Measurements from ENCODE around the gene XCL1. TPM values are rescaled to one million over a fixed set of nuclear protein-coding genes. Genes with fewer than 3 reads are reported as not detected.

Gene XCL1
- total RNA-seq, 3 donors from 2014 or later, result 0.33 TPM; not detected in 2

DNA sequence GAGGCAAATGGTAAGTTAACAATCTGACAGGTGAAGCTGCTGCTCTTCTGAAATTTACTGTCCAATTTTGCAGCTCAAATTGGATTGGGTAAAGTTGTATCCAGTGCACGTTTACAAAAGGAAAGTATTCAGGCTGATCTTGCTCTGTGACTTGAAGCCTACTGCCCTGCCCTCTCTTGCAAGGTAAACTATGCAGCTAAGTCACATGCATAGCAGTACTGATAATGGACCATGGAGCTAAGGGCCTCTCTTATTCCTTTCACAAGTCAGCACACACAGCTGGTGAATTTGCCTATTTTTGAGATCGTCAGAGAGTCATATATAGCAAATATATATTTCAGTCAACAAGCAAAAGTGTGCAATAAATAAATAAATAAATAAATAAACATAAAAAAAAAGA, 23.2 kb downstream of the XCL1 start:
- no peak for DNase-seq (ENCODE audit: low spot score in 2 of 2)
- Histone ChIP-seq H3K27me3 (no peaks in the 10 kb centered on the region), H3K4me1 (no peaks in the 10 kb centered on the region), H3K9me3 (no peaks in the 10 kb centered on the region), H3K36me3 (no peaks in the 10 kb centered on the region), H3K4me3 (no peak overlapping the region), H3K27ac (no peak overlapping the region)
- intact Hi-C loops (cut with DNase I; ENCODE audit: low total_unique reads), result no loop called here
- no peak for TF ChIP-seq POLR2A (IDR thresholded peaks at IDR 0.05)

DNA sequence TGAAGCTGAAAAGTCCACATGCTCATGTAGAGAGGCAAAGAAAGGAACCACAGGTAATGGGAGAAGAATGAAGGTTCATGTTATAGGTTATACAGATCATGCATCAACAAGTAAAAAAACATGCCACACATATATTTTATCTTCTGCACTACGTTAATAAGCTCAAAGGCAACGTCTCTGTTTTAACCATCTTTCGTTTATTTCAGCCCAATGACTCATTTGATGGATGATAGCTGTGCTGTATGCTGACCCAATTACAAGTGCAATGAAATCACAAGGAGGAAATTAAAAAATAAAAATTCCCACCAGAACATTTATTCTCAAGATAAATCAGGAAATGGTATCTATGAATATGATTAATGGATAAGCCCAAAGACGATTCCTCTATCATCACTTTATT, 24.6 kb downstream of the XCL1 start:
- intact Hi-C loops (cut with DNase I; ENCODE audit: low total_unique reads), result no loop called here
- no peaks in the 10 kb centered on the region for H3K4me1 ChIP-seq
- no peak overlapping the region for H3K4me3 ChIP-seq
- H3K9me3 ChIP-seq, result no peaks in the 10 kb centered on the region
- no peak for DNase-seq (ENCODE audit: low spot score in 2 of 2)
- H3K27ac ChIP-seq, result no peak overlapping the region
- no peaks in the 10 kb centered on the region for H3K36me3 ChIP-seq
- TF ChIP-seq, protein P1, sequence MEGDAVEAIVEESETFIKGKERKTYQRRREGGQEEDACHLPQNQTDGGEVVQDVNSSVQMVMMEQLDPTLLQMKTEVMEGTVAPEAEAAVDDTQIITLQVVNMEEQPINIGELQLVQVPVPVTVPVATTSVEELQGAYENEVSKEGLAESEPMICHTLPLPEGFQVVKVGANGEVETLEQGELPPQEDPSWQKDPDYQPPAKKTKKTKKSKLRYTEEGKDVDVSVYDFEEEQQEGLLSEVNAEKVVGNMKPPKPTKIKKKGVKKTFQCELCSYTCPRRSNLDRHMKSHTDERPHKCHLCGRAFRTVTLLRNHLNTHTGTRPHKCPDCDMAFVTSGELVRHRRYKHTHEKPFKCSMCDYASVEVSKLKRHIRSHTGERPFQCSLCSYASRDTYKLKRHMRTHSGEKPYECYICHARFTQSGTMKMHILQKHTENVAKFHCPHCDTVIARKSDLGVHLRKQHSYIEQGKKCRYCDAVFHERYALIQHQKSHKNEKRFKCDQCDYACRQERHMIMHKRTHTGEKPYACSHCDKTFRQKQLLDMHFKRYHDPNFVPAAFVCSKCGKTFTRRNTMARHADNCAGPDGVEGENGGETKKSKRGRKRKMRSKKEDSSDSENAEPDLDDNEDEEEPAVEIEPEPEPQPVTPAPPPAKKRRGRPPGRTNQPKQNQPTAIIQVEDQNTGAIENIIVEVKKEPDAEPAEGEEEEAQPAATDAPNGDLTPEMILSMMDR (IDR thresholded peaks at IDR 0.05), result no peak
- TF ChIP-seq POLR2AphosphoS5 (IDR thresholded peaks at IDR 0.05) (no peak), POLR2A (IDR thresholded peaks at IDR 0.05) (no peak)
- no peaks in the 10 kb centered on the region for H3K27me3 ChIP-seq

DNA sequence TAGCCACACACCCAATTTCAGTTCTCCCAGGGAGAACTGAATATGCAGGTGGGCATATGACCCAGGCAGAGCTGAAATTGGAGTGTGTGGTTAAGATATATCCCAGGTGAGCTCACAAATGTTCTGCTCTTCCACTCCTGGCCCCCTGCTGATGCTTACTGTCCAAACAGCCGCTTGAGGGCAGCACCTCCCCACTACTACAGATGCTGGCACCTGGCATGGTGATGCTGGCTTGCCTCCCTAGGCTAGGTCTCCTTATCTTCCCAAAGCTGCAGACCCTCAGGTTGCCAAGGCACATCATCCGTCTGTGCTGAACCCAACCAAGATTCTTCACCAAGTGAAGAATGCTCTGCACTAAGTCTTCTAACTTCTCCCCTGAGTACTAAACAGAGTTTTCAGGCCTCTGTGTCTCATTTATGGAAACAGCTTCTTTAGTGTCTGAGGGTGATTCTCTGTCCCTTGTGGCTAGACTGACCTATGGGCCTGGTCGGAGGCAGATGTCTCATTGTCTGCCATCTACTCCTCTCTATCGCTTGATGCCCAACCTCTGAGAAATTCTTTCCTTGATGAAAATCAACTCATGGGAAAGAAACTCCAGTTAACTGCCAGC, 27.2 kb downstream of the XCL1 start:
- H3K4me1 ChIP-seq, result no peaks in the 10 kb centered on the region
- TF ChIP-seq, protein P1 (IDR thresholded peaks at IDR 0.05), result peak; percentile 47 to 84 (median 84)
- TF ChIP-seq POLR2A (IDR thresholded peaks at IDR 0.05), result no peak
- no peaks in the 10 kb centered on the region for H3K9me3 ChIP-seq
- intact Hi-C loops (cut with DNase I; ENCODE audit: low total_unique reads), result no loop called here
- H3K4me3 ChIP-seq, result no peak overlapping the region
- no peaks in the 10 kb centered on the region for H3K36me3 ChIP-seq
- H3K27me3 ChIP-seq, result no peaks in the 10 kb centered on the region
- no peak overlapping the region for H3K27ac ChIP-seq
- DNase-seq (ENCODE audit: low spot score in 2 of 2), result peak; percentile 69 to 71

GRCh38 chr1:168605443-168605842, 29.0 kb downstream of the XCL1 start:
- no peaks in the 10 kb centered on the region for H3K9me3 ChIP-seq
- no peak overlapping the region for H3K27ac ChIP-seq
- TF ChIP-seq, protein P1 (IDR thresholded peaks at IDR 0.05), result no peak
- H3K4me3 ChIP-seq, result no peak overlapping the region
- peaks cover 4 to 11% of the 10 kb centered on the region in 2 donors for H3K4me1 ChIP-seq
- intact Hi-C loops (cut with DNase I; ENCODE audit: low total_unique reads), result no loop called here
- H3K36me3 ChIP-seq, result no peaks in the 10 kb centered on the region
- no peaks in the 10 kb centered on the region for H3K27me3 ChIP-seq
- no peak for DNase-seq (ENCODE audit: low spot score in 2 of 2)

DNA sequence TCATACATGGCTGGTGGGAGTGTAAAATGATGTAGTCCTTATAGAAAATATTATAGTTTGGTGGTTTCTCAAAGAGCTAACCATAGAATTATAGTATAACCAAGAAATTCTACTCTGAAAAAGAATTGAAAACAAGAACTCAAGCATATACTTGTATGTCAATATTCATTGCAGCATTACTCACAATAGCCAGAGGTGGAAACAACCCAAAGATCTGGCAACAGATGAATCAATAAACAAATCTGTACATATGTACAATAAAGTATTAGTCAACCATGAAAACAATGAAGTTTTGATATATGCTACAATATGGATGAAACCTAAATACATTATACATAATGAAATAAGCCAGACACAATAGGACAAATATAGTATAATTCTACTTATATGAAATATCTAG, 29.7 kb downstream of the XCL1 start:
- Histone ChIP-seq H3K27me3 (no peaks in the 10 kb centered on the region), H3K9me3 (no peaks in the 10 kb centered on the region), H3K27ac (no peak overlapping the region), H3K4me3 (no peak overlapping the region), H3K4me1 (peaks cover 4 to 11% of the 10 kb centered on the region in 2 donors), H3K36me3 (no peaks in the 10 kb centered on the region)
- TF ChIP-seq POLR2A (IDR thresholded peaks at IDR 0.05) (no peak), POLR2AphosphoS5 (IDR thresholded peaks at IDR 0.05) (no peak)
- TF ChIP-seq, protein P1 (IDR thresholded peaks at IDR 0.05), result no peak
- intact Hi-C loops (cut with DNase I; ENCODE audit: low total_unique reads), result no loop called here
- DNase-seq (ENCODE audit: low spot score in 2 of 2), result no peak

All from breast epithelium (tissue), 4 donors.